ENCODE measurements around the gene SMYD3.

- TF ChIP-seq CTCF (IDR thresholded peaks at IDR 0.05) (no peak), POLR2A (IDR thresholded peaks at IDR 0.05) (no peak)
Measured at GRCh38 chr1:245802941-245803665, 704.0 kb downstream of the SMYD3 start.
